OCI-M2 (cell line): ENCODE data around the gene TMEM50B.
"Not testable (repeated sequence)": the region's sequence is repeated elsewhere in the genome, so short reads cannot be mapped to it uniquely, and the experiment has no call there.

Source experiments
- DNase-seq: peaks from one replicate; lab custom pipeline; 2025; ENCODE audit not compliant: unreplicated experiment; lab: John Stamatoyannopoulos, UW

TMEM50B gene

DNA sequence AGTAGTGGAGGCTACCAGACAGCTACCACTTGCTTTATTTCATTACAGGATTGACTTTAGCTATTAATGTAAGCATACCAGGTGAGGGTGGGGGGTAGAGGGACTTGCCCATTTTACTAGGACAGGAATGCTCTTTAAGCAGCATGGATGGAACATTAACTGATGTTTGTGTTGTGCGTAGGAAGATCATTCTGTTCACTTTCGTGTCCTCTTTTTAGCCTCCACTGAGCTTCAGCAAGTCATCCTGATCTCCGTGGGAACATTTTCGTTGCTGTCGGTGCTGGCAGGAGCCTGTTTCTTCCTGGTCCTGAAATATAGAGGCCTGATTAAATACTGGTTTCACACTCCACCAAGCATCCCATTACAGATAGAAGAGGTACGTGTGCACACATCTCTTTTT, 47.3 kb downstream of the TMEM50B start:
- DNase-seq: no peak

DNA sequence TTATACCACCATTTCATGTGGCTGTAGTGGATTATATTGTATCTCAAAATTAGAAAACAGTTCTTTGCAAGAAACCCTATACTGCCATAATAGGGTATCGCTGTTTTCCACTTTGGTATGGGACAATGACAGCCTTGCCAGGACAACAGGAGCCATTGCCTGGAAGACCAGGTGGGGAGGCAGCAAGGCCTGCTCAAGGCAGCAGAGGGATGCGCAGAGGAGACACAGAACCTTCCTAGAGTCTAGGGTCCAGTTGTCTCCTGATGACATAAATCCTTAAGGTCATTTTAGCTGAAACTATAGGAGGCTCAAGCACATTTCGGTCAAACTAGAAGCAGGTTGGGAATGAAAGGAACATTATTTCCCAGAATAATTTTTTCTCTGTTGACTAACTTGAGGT, 48.9 kb downstream of the TMEM50B start:
- DNase-seq: no peak

DNA sequence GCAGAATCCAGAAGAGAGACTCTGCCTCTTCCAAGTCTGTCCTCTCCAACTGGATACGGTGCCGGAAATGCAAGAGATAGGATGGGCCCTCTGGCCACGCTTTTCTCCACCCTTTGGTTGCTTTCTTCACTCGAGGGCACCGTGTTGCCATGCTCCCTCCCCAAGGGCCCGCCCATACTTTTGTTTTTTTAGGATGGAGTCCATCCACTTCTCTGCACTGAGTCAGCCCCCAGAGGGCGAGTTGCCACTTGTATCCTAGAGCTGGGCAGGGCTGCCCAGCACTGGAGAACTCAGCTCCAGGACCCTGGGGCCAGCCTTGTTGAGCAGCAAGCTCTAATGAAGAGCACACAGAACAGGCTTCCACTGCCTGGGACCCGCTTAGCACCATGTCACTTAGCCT, 51.1 kb downstream of the TMEM50B start:
- no peak for DNase-seq

DNA sequence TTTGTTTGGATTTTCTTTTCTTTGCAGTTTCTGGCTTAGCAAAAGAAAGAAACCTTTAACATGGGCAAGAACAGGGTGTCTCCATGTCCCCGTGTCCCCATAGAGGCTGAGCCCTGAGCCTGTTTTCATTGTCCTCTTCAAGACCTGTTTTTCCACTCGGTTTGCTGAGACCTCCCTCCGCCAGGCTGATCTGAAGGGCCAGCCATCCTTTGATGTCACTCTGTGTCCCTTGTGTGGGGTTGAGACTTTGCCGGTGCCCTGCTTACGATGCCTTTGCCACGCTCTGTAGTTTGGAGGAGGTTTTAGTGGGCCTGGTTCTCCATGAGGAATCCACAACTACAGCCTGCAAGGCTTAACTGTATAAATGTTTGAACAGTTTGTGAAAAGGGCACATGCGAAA, 52.7 kb downstream of the TMEM50B start:
- no peak for DNase-seq

DNA sequence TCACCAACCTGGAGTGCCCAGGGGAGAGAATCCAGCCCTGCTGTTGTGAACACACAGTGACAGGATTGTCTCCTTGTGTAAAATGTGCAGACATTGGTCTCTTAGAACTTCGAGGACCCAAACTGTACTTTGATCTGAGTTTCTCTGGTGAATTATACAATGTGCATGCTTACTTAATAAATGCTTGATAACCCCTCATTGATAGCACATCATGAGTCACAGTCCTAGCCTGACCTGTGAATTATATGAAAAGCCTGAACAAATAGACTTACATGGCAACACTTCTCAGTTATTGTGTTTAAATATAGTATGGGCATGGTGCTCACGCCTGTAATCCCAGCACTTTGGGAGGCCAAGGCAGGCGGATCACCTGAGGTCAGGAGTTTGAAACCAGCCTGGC, 53.9 kb downstream of the TMEM50B start:
- no peak for DNase-seq

DNA sequence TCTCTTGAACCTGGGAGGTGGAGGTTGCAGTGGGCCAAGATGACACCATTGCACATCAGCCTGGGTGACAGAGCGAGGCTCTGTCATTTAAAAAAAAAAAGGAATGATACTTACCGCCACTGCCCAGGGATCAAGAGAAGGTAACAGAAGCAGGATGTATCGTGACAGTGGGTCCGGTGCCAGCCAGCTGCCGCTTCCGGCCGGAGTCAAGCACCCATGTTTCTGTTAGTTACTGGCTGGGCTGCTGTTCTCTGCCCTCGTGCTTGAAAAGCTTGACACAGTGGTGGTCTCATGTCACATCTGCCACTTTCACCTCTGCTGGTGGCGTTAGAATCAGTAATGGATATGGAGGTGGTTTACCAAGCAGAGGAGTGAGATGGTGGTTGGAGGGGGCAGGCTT, 55.6 kb downstream of the TMEM50B start:
- DNase-seq: no peak

DNA sequence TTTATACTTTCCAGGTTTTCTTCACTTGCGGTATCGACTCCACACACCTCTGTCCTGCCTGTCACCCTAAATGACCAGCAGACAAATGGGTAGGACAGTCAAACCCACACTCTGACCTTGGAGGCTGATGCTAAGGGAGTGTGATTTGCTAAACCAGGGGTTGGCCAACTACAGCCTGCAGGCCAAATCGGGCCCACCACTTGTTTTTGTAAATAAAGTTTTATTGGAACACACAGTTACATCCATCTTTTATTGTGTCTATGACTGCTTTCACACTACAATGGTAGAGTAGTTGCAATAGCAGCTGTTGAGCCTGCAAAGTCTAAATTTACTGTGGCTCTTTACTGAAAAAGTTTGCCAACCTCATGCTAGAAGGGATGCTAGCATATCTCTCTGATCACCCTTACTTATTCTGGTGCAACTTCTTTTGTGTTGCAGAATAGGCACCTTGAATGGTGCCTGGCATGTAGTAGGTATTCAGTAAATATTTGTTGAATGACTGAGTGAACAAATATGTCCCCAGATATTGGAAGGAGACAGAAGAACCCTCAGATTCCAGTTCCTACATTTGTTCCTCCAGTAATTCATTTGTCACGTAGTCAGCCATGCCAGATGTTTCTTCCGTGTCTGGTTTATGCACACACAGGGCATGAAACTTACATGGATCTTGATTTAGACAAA, 57.9 kb downstream of the TMEM50B start:
- no peak for DNase-seq

DNA sequence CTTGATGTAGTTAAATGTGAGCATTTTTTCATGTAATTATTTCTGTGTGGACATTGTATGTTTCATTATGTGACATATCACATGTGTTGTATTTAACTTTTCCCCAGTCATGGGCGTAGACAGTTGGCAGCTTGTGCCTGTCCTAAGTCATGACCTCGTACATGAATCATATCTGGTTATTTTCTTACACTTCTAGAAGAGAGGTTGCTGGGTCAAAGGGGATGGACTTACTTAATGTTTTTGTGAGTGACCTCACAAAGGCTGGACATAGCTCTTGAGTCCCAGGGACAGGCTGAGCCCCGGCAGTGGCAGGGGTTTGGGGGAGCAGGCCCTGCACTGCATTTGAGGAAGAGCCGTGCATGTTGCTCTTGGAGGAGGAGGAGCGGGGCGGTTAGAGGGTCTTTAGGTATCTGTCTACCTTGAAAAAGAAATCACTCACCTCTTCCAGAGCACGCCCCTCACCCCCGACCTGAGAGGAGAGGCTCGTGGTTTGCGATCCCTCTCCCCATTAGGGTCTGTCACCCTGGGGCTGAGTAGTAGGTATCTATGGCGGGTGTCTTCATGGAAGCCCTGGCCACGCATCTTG, 60.1 kb downstream of the TMEM50B start:
- DNase-seq: no peak

DNA sequence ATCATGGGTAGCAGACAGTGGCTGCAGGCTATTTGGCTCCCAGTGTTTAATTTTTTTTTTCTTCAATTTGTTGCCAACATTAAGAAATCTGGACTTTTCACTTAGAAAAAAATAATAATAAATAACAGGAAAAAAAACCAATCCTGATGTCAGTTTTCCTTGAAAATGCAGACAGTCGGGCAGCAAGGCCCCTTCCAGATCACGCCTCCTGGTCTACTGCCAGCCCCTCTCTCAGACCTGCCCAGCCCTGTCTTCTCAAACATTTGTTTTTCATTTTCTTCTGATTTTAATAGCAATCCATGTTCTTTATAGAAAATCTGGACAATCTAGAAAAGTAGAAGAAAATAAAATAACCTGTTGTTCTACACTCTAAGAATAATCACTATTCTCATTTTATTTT, 61.1 kb downstream of the TMEM50B start:
- no peak for DNase-seq

DNA sequence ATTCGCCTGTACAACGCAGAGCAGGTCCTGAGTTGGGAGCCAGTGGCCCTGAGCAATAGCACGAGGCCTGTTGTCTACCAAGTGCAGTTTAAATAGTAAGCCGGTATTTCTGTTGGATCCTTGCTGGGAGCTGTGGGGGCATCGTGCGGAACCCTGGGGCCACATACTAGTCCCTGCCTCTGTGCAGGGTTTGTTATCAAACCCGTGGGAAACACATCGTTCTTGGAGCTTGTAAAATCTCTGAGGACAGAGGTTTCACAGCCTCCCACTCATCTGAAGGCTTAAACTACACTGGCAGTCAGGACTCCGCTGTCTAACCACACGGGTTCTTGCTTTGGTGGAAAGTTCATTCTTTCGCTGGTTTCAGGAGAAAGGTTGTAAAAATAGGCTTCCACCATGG, 64.8 kb downstream of the TMEM50B start:
- no peak for DNase-seq

DNA sequence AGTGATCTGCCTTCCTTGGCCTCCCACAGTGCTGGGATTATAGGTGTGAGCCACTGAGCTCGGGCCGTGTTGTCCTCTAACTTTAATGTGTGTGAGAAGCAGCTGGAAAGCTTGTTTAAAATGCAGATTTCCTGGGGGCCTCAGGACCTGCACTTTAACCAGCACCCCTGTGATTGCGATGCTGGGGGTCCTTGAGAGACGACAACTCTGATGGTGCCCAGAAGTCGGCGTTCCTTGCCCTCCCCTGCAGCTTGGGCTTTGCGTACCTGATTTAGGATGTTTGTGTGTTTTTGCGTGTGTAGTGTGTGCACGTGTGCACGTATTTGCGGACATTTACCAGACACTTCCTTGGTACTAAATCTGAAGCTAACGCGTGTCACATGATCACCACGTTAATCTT, 65.7 kb downstream of the TMEM50B start:
- no peak for DNase-seq

DNA sequence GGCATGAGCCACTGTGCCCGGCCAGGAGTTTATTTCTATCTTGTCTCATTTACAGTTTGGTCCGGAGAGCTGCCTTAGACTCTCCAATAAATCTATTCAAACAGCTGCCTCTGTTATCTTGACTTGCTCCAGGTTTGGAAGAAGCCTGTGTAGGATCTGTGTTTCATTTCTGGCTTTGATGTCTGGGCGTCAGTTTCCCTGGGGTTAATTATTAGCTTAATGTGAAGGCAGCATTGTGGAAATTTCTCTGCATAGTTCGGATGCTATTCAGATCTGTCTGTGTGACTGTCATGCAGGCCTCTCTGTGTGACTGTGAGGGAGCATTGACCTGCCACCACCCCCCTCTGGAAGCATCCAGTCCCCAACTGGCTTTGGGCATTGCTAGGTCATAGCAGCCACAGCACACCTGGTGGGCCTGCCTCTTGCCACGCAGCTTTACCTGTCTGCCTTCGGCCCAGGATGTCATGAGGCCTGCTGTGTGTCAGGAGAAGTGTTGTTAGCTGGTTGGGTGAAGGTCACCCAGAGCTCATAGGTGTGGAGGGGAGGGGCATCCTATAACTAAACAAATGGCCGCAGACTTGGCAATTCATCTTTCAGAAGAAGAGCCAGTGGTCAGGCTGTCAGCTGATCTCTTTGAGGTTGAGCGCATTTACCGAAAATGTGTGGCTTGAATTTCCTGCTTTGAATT, 66.8 kb downstream of the TMEM50B start:
- no peak for DNase-seq

DNA sequence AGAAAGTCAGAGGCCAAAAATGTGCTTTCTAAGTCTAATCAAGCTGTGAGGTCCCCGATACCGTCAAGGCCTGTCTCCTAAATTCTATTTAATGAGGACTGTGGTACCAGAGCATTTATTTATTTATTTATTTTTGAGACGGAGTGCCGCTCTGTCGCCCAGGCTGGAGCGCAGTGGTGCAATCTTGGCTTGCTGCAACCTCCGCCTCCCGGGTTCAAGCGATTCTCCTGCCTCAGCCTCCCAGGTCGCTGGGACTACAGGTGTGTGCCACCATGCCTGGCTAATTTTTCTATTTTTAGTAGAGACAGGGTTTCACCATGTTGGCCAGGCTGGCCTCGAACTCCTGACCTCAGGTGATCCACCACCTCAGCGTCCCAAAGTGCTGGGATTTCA, 67.3 kb downstream of the TMEM50B start:
- not testable (repeated sequence) for DNase-seq

DNA sequence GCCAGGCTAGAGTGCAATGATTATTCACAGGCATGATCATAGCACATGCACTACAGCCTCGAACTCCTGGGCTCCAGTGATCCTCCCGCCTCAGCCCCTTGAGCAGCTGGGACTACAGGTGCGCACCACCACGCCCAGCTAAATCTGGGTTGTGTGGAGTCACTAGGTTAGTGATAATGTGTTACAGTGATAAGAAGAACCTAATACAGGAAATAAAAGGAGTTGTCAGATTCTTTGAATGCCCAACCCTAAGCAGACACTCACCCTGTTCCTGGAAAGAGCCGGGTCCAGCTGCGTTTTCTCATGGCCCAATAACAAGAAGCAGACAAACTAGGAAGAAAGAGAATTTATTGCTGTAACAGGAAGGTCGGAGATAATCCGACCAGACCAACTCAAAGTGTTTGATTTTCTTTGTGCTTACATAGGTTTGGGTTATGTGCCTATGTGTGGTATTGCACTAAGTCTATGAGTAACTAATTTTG, 67.8 kb downstream of the TMEM50B start:
- no peak for DNase-seq

DNA sequence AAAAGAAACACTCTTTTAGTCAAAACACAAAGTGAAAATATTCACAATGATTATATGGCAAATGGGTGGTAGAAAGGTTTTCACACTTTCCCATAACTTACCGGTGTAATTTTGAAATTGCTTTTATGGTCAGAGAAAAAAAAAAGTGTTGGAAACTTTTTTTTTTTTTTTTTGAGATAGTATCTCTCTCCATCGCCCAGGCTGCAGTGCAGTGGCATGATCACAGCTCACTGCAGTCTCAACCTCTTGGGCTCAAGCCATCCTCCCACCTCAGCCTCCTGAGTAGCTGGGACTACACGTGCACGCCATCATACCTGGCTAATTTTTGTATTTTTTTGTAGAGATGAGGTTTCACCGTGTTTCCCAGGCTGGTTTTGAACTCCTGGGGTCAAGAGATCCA, 73.3 kb downstream of the TMEM50B start:
- no peak for DNase-seq

DNA sequence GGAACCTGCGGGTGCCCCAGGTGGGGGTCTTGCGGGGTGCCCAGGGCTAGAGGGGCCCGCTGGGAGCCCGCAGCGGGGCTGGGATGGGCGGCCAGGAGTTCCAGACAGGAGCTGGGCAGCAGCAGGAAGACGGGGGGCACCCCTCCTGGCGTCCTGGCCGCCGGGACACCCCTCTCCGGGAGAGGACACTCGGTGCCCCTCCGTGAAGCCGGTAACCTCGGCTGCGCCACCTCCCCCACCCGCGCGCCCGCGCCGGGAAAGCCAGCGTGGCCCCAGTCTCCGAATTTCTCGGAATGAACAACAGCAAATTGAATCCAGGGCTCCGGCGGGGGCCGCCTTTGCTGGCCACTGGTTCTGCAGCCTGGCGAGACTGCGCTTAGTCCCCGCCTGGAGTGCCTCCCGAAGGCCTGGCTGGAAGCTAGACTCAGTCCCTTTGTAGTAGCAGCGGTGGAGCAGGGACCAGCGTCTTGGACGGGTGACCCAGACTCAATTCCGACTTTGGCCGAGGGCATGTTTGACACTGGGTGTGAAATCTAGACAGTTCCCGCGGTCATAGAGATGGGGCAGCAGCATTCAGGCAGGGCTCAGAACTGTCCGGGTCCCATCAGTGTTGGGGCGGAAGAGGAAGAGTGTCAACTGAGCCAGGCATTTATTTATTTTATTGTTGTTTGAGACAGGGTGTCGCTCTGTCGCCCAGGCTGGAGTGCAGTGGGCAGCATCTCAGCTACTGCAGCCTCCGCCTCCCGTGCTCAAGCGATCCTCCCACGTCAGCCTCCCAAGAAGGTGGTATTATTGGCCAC, 75.8 kb downstream of the TMEM50B start:
- DNase-seq: no peak

DNA sequence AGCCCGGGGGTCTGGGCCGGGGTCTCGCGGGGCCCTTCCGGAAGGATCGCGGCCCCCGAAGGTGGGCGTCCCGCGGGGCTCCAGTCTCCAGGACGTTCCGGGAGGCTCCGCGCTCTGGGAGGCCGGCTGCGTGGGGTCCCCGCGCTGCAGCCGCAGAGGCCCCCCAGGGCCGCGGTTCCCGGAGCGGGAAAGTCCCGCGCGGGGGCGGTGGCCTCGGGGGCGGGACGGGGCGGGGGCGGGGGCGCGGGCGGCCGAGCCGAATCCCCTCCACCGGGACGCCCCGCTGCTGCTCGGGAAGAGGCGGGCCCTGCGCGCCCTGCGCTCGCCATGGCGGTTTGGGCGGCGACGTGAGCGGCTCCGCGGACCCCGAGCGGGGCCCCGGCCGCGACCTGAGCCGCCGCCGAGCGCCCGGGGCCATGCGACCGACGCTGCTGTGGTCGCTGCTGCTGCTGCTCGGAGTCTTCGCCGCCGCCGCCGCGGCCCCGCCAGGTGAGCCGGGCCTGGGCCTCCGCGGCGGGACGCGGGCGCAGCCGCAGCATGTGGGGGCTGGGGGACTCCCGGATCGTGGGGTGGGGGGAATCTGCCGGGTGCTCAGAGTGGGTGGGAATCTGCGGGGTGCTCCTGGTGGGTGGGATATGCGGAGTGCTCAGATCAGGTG, 76.5 kb downstream of the TMEM50B start, which contains the start of gene IFNGR2:
TSS of gene IFNGR2 (plus strand) at position 286 of the 658 bp plus-strand sequence. CDS start at position 417, 131 bp downstream.
- DNase-seq: no peak

DNA sequence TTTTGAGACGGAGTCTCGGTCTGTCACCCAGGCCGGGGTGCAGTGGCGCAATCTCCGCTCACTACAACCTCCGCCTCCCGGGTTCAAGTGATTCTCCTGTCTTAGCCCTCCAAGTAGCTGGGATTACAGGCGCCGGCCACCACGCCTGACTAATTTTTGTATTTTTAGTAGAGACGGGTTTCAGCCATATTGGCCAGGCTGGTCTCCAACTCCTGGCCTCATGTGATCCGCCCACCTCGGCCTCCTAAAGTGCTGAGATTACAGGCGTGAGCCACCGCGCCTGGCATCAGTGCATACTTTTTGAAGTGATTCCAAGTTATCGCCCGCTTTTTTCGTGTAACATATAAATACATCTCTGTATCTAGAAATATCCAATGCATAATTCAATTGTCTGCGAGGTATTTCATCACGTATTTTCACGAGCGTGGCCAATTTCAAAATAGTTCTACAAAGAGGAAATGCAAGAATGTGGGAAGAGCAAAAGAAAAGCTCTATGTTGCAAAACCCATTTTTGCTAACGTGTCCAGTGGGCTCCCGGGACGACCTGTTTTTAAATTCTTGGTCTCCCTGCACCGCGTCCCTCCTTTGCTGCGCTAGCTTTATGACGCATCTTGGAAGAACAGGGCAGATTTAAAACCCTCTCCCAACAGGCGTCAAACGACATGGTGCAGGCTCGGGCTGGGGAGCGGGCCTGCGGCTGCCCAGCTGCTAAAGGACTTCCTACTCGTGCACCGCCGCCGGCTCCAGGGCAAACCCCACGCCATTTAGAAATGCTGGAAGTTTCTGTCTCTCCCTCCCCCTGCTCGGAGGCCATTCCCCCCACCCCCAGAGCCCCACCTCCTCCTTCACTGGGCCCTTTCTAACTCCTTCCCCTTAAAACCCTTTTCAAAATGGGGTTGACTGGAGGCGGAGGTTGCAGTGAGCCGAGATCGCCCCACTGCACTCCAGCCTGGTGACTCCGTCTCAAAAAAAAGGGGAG, 77.5 kb downstream of the TMEM50B start:
- no peak for DNase-seq

DNA sequence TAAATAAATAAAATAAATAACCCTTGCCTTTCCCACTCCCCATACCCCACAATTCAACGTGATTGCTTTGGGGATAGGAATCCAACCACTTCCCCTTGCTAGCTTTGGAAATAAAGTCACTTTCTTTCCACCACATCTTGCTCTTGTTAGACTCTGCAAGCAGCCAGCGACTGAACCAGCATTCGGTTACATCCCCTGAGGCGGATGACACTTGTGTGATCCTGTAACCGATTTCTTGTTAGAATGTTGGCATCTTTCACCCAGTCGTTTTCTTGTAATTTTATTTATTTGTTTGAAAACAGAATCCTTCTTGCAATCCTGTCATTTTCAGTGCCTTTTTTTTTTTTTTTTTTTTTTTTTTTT, 78.2 kb downstream of the TMEM50B start:
- no peak for DNase-seq
